GM10248 (cell line): ENCODE data around the gene ACP2.

Experiments used
- CTCF ChIA-PET: fragments of 300-600 bp; sonication (Branson Sonifier 250); formaldehyde crosslinking; extraction: SDS; loops from one replicate; lab custom pipeline; 2021; ENCODE audit warnings: antibody characterized with exemption; lab: Yijun Ruan, JAX
- POLR2A ChIA-PET: fragments of 350-650 bp; sonication (Branson Sonifier 250); formaldehyde crosslinking; extraction: SDS; loops from one replicate; lab custom pipeline; 2020; ENCODE audit warnings: antibody characterized with exemption; lab: Yijun Ruan, JAX
- DNase-seq: peaks from one replicate; pipeline ENCODE4 v3.0.0; 2012; ENCODE audit errors: extremely low spot score
- TF ChIP-seq, protein P1 (sequence below): IDR thresholded peaks from 2 replicates; pipeline ENCODE4 v1.5.1; 2012; ENCODE audit warnings: mild to moderate bottlenecking, low read depth; ENCODE audit errors: extremely low read depth, missing control alignments, control extremely low read depth

Gene ACP2

DNA sequence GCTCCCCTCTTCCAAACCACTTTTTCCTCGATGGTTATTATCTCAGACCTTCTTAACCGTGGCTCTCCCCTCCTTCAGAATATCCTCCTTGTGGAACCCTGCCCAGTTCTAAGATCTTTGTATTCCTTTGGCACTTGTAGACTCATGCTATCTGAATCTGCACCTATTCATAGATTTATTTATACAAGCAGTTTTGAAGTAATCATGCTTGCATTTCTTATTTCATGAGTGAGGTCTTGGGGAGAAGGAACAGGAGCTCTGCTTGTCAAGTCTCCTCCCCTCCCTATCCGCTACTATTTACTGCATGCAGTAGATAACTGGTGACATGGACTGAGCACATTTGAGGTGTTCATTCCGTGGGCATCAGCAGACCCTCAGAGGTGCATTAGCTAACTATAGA lies 15.9 kb upstream of the ACP2 start:
- DNase-seq = no peak
- ChIA-PET POLR2A (no interaction called here), CTCF (interaction anchor here (0.9 to 1.6 kb wide), 4 partner anchors 13 to 110 kb away, joined by 3 to 5 read pairs (median 3); no protein-coding TSS in a partner anchor)
- TF ChIP-seq, protein P1, sequence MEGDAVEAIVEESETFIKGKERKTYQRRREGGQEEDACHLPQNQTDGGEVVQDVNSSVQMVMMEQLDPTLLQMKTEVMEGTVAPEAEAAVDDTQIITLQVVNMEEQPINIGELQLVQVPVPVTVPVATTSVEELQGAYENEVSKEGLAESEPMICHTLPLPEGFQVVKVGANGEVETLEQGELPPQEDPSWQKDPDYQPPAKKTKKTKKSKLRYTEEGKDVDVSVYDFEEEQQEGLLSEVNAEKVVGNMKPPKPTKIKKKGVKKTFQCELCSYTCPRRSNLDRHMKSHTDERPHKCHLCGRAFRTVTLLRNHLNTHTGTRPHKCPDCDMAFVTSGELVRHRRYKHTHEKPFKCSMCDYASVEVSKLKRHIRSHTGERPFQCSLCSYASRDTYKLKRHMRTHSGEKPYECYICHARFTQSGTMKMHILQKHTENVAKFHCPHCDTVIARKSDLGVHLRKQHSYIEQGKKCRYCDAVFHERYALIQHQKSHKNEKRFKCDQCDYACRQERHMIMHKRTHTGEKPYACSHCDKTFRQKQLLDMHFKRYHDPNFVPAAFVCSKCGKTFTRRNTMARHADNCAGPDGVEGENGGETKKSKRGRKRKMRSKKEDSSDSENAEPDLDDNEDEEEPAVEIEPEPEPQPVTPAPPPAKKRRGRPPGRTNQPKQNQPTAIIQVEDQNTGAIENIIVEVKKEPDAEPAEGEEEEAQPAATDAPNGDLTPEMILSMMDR = no peak

DNA sequence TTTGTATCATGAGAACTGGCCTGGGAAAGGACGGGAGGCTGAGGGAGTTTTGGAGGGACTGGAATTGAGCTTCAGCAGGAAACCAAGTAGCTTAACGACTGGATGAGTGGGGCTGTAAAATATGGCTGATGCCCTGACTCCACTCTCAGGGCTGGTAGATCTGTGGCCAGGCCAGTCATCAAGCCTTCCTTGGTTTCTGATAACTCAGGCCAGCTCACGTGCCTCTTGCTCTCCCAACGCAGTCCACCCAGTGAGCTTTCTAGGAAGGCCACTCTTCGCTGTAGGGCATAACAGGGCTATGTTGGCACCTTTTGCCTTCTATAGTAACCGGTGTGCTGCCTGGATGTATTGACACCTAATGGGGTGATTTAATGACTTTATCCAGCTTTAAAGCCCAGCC lies 15.5 kb upstream of the ACP2 start:
- TF ChIP-seq, protein P1 = no peak
- DNase-seq = no peak
- CTCF ChIA-PET = interaction anchor here (0.9 to 1.6 kb wide), 5 partner anchors 12 to 143 kb away, joined by 3 to 5 read pairs (median 3); no protein-coding TSS in a partner anchor
- POLR2A ChIA-PET = no interaction called here

DNA sequence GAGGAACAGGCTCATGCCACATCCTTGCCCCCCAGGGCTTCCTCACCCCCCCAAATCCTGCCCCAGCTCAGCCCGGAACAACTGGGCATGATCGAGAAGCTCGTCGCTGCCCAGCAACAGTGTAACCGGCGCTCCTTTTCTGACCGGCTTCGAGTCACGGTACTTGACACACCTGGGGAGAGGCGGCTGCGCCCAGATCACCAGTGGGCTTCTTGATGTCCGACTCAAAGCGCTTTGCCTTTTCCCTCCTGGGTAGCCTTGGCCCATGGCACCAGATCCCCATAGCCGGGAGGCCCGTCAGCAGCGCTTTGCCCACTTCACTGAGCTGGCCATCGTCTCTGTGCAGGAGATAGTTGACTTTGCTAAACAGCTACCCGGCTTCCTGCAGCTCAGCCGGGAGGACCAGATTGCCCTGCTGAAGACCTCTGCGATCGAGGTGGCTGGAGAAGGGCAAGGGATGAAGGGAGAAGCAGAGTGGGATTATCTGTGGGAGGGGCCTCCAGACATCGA lies 12.7 kb upstream of the ACP2 start:
- CTCF ChIA-PET = interaction anchor here (2.4 to 4.8 kb wide), 5 partner anchors 12 to 151 kb away, joined by 14 to 66 read pairs (median 32); partner anchors contain the start of gene ACP2
- DNase-seq = no peak
- POLR2A ChIA-PET = no interaction called here
- TF ChIP-seq, protein P1 = no peak

DNA sequence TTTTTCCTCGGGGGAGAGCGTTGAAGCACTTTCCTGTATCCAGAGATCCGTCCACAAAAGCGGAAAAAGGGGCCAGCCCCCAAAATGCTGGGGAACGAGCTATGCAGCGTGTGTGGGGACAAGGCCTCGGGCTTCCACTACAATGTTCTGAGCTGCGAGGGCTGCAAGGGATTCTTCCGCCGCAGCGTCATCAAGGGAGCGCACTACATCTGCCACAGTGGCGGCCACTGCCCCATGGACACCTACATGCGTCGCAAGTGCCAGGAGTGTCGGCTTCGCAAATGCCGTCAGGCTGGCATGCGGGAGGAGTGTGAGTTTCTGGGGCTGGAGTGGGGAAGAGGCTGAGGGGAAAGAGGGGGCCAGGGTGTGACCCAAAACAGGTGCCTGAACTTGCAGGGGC lies 11.8 kb upstream of the ACP2 start:
- ChIA-PET POLR2A (no interaction called here), CTCF (interaction anchor here (1.0 to 4.8 kb wide), 20 partner anchors 7 to 196 kb away, joined by 3 to 66 read pairs (median 10); partner anchors contain the start of genes ACP2, DDB2, PACSIN3 and PSMC3)
- TF ChIP-seq, protein P1 = no peak
- DNase-seq = no peak

DNA sequence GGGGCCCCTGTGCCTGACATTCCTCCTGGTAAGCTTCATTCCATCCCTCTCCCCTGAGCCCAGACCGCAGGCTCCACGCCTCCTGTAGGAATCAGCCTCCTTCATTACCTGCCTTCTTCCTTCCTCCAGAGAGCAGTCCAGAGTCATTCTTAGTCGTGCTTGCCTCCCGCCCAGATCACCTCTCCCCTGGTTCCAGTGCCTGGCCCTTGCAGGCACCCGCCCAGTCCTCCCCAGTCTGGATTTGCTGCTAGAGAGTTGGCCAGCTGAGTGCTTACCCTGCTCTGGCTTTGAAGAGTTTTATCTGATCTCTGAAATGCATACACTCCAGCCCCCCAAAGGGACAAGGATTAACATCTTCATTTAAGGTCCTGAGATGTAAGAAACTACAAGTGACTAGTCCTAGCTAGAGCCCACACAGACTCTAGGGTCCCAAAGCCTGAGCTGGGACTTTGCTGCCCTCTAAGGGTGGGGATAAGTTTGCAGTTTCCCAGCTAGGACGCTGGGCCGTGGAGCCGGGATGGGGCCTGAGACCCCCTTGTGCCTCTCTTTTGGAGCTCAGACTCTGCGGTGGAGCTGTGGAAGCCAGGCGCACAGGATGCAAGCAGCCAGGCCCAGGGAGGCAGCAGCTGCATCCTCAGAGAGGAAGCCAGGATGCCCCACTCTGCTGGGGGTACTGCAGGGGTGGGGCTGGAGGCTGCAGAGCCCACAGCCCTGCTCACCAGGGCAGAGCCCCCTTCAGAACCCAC lies 10.8 kb upstream of the ACP2 start:
- POLR2A ChIA-PET = interaction anchor here (0.6 kb wide), 1 partner anchor 257 kb away, joined by 4 read pairs; no protein-coding TSS in a partner anchor
- TF ChIP-seq, protein P1 = peak; percentile 59
- CTCF ChIA-PET = interaction anchor here (0.6 to 4.8 kb wide), 36 partner anchors 8 to 367 kb away, joined by 3 to 66 read pairs (median 4); partner anchors contain the start of genes ACP2, DDB2 and PACSIN3
- DNase-seq = peak; percentile 72

DNA sequence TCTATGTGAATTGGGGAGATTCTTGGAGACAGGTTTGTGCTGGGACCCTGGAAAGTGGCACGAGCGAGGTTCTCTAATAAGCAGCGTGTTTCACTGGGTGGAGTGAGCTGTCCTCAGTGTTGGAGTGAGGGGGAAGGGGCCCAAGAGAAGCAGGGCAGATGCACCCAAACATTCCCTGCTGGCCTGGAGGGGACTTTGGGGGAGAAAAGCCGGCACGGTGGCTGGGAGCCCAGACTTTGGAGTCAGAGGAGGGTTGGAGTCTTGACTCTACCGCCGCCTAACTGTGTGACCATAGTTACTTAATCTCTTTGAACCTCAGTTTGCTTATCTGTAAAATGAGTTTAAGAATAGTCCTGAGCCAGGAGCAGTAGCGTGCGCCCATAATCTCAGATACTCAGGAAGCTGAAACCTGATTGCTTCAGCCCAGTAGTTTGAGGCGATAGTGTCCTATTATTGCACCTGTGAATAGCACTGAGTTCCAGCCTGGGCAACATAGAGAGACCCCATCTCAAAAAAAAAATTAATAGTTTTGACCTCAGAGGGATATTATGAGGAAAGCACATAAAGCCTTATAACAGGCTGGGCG lies 9.8 kb upstream of the ACP2 start:
- ChIA-PET CTCF (interaction anchor here (0.9 to 4.8 kb wide), 17 partner anchors 9 to 366 kb away, joined by 3 to 66 read pairs (median 9); partner anchors contain the start of genes ACP2, DDB2 and PACSIN3), POLR2A (interaction anchor here (0.9 kb wide), 1 partner anchor 153 kb away, joined by 3 read pairs; no protein-coding TSS in a partner anchor)
- no peak for DNase-seq
- TF ChIP-seq, protein P1 = no peak
